ENCODE measurements around the gene RAB10. TPM values are rescaled to one million over a fixed set of nuclear protein-coding genes. Genes with fewer than 3 reads are reported as not detected.
"Not testable (repeated sequence)": the region's sequence is repeated elsewhere in the genome, so short reads cannot be mapped to it uniquely, and the experiment has no call there.

Gene RAB10
- total and polyA plus RNA-seq, 4 donors = 26.6 to 52.2 (median 41.6) TPM

DNA sequence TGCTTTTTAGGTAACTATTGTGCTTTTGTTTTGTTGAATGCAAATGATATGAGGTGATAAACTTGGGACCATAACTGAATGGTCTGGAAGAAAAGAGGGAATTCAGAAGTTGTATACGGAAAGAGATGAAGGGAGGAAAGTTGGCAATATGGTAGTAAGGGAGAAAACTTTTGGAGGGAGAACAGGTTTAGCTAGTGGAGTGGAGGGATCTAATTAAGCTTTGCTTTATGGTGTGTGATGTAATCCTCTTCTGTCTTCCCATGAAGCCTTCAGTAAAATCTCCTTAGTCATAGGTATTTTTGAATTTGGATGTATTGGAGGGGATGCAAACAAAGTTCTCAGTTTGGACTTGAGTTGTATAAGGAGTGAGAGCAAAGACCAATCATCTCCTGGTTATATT is 20.2 kb upstream of the RAB10 start:
- TF ChIP-seq, protein P1, sequence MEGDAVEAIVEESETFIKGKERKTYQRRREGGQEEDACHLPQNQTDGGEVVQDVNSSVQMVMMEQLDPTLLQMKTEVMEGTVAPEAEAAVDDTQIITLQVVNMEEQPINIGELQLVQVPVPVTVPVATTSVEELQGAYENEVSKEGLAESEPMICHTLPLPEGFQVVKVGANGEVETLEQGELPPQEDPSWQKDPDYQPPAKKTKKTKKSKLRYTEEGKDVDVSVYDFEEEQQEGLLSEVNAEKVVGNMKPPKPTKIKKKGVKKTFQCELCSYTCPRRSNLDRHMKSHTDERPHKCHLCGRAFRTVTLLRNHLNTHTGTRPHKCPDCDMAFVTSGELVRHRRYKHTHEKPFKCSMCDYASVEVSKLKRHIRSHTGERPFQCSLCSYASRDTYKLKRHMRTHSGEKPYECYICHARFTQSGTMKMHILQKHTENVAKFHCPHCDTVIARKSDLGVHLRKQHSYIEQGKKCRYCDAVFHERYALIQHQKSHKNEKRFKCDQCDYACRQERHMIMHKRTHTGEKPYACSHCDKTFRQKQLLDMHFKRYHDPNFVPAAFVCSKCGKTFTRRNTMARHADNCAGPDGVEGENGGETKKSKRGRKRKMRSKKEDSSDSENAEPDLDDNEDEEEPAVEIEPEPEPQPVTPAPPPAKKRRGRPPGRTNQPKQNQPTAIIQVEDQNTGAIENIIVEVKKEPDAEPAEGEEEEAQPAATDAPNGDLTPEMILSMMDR (IDR thresholded peaks at IDR 0.05; ENCODE audit: low read depth, low read length, missing input control) = no peak
- TF ChIP-seq RAD21 (IDR thresholded peaks at IDR 0.05) (no peak), GABPA (IDR thresholded peaks at IDR 0.05 in 1 of 2, conservative IDR thresholded peaks at IDR 0.05 in 1 of 2) (no peak)
- 94% methylated on average over 1 of the region's 1 CpG for WGBS
- Histone ChIP-seq H3K27me3 (ENCODE audit: control insufficient read depth in 4 of 4, insufficient read depth in 4 of 4, low read length in 3 of 4) (no peaks in the 10 kb centered on the region), H3K4me3 (ENCODE audit: low read depth in 1 of 3, low read length in 3 of 3) (no peak overlapping the region), H3K4me1 (ENCODE audit: control insufficient read depth in 4 of 4, insufficient read depth in 4 of 4, low read length in 3 of 4) (peaks cover 0 to 23% (median 12%) of the 10 kb centered on the region in 4 donors), H3K27ac (ENCODE audit: low read depth in 1 of 2, low read length in 2 of 2) (no peak overlapping the region), H3K9ac (ENCODE audit: low read depth in 1 of 2, low read length in 2 of 2) (no peak overlapping the region), H3K9me3 (ENCODE audit: control insufficient read depth in 4 of 4, low read length in 3 of 4) (no peaks in the 10 kb centered on the region), H3K36me3 (ENCODE audit: control insufficient read depth in 4 of 4, insufficient read depth in 3 of 4, low read depth in 1 of 4, low read length in 3 of 4) (no peaks in the 10 kb centered on the region)
- no peak for DNase-seq (ENCODE audit: low spot score)

DNA sequence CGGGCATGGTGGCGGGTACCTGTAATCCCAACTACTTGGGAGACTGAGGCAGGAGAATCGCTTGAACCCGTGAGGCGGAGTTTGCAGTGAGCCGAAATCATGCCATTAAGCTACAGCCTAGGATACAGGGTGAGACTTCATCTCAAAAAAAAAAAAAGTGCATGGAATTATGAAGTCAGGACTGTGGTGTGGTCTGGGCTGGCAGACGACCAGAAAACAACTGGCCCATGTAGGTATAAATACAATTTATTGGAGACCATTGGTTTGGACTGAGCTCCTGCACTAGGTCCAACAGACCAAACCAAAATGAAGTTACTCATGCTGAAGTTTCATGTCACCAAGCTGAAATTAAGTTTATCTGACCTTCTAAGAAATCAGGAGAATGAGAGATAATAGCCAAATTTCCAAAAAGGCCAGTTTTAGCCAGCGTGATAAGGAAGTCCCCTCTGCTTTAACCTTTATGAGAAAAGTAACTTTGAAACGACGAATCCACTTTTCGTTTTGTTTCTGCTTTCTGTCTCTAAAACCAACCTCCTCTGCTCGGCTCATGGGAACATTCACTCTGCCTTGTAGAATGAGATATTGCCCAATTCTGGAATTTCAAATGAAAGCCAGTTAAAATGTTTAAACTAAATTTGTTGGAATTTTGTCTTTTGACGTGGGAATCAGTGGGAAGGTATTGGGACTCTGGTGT is 17.7 kb upstream of the RAB10 start:
- H3K9me3 ChIP-seq (ENCODE audit: control insufficient read depth in 4 of 4, low read length in 3 of 4) = no peaks in the 10 kb centered on the region
- H3K4me3 ChIP-seq (ENCODE audit: low read depth in 1 of 3, low read length in 3 of 3) = no peak overlapping the region
- H3K27ac ChIP-seq (ENCODE audit: low read depth in 1 of 2, low read length in 2 of 2) = no peak overlapping the region
- H3K36me3 ChIP-seq (ENCODE audit: control insufficient read depth in 4 of 4, insufficient read depth in 3 of 4, low read depth in 1 of 4, low read length in 3 of 4) = no peaks in the 10 kb centered on the region
- H3K4me1 ChIP-seq (ENCODE audit: control insufficient read depth in 4 of 4, insufficient read depth in 4 of 4, low read length in 3 of 4) = peaks cover 0 to 23% (median 12%) of the 10 kb centered on the region in 4 donors
- TF ChIP-seq JUND (IDR thresholded peaks at IDR 0.05) (no peak), TAF1 (conservative IDR thresholded peaks at IDR 0.05) (no peak), GABPA (IDR thresholded peaks at IDR 0.05 in 1 of 2, conservative IDR thresholded peaks at IDR 0.05 in 1 of 2) (no peak), HNF4G (IDR thresholded peaks at IDR 0.05) (no peak), RXRA (IDR thresholded peaks at IDR 0.05) (no peak), HNF4A (conservative IDR thresholded peaks at IDR 0.05) (no peak), RAD21 (IDR thresholded peaks at IDR 0.05) (no peak), YY1 (IDR thresholded peaks at IDR 0.05) (no peak)
- TF ChIP-seq, protein P2, sequence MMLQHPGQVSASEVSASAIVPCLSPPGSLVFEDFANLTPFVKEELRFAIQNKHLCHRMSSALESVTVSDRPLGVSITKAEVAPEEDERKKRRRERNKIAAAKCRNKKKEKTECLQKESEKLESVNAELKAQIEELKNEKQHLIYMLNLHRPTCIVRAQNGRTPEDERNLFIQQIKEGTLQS (IDR thresholded peaks at IDR 0.05) = no peak
- TF ChIP-seq, protein P3, sequence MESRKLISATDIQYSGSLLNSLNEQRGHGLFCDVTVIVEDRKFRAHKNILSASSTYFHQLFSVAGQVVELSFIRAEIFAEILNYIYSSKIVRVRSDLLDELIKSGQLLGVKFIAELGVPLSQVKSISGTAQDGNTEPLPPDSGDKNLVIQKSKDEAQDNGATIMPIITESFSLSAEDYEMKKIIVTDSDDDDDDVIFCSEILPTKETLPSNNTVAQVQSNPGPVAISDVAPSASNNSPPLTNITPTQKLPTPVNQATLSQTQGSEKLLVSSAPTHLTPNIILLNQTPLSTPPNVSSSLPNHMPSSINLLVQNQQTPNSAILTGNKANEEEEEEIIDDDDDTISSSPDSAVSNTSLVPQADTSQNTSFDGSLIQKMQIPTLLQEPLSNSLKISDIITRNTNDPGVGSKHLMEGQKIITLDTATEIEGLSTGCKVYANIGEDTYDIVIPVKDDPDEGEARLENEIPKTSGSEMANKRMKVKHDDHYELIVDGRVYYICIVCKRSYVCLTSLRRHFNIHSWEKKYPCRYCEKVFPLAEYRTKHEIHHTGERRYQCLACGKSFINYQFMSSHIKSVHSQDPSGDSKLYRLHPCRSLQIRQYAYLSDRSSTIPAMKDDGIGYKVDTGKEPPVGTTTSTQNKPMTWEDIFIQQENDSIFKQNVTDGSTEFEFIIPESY (IDR thresholded peaks at IDR 0.05) = no peak
- TF ChIP-seq, protein P4, sequence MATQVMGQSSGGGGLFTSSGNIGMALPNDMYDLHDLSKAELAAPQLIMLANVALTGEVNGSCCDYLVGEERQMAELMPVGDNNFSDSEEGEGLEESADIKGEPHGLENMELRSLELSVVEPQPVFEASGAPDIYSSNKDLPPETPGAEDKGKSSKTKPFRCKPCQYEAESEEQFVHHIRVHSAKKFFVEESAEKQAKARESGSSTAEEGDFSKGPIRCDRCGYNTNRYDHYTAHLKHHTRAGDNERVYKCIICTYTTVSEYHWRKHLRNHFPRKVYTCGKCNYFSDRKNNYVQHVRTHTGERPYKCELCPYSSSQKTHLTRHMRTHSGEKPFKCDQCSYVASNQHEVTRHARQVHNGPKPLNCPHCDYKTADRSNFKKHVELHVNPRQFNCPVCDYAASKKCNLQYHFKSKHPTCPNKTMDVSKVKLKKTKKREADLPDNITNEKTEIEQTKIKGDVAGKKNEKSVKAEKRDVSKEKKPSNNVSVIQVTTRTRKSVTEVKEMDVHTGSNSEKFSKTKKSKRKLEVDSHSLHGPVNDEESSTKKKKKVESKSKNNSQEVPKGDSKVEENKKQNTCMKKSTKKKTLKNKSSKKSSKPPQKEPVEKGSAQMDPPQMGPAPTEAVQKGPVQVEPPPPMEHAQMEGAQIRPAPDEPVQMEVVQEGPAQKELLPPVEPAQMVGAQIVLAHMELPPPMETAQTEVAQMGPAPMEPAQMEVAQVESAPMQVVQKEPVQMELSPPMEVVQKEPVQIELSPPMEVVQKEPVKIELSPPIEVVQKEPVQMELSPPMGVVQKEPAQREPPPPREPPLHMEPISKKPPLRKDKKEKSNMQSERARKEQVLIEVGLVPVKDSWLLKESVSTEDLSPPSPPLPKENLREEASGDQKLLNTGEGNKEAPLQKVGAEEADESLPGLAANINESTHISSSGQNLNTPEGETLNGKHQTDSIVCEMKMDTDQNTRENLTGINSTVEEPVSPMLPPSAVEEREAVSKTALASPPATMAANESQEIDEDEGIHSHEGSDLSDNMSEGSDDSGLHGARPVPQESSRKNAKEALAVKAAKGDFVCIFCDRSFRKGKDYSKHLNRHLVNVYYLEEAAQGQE (IDR thresholded peaks at IDR 0.05) = no peak
- TF ChIP-seq, protein P5, sequence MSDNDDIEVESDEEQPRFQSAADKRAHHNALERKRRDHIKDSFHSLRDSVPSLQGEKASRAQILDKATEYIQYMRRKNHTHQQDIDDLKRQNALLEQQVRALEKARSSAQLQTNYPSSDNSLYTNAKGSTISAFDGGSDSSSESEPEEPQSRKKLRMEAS (IDR thresholded peaks at IDR 0.05) = no peak
- TF ChIP-seq, protein P1 (IDR thresholded peaks at IDR 0.05; ENCODE audit: low read depth, low read length, missing input control) = no peak
- DNase-seq (ENCODE audit: low spot score) = no peak
- no peaks in the 10 kb centered on the region for H3K27me3 ChIP-seq (ENCODE audit: control insufficient read depth in 4 of 4, insufficient read depth in 4 of 4, low read length in 3 of 4)
- WGBS = 84% methylated on average over 13 of the region's 13 CpGs
- H3K9ac ChIP-seq (ENCODE audit: low read depth in 1 of 2, low read length in 2 of 2) = no peak overlapping the region

DNA sequence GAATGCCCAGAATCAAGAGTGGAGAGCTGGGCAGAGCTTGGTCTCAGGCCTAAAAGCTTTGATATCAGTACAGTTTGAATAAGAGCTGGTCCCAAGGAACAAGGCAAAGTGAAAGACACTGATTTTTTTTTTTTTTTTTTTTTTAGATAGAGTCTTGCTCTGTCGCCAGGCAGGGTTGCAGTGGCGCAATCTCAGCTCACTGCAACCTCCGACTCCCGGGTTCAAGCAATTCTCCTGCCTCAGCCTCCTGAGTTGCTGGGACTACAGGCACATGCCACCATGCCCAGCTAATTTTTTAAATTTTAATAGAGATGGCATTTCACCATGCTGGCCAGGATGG is 17.2 kb upstream of the RAB10 start:
- not testable (repeated sequence) for H3K27me3 ChIP-seq (ENCODE audit: control insufficient read depth in 4 of 4, insufficient read depth in 4 of 4, low read length in 3 of 4); H3K9ac ChIP-seq (ENCODE audit: low read depth in 1 of 2, low read length in 2 of 2); H3K27ac ChIP-seq (ENCODE audit: low read depth in 1 of 2, low read length in 2 of 2); H3K36me3 ChIP-seq (ENCODE audit: control insufficient read depth in 4 of 4, insufficient read depth in 3 of 4, low read depth in 1 of 4, low read length in 3 of 4); DNase-seq (ENCODE audit: low spot score); H3K9me3 ChIP-seq (ENCODE audit: control insufficient read depth in 4 of 4, low read length in 3 of 4); H3K4me3 ChIP-seq (ENCODE audit: low read depth in 1 of 3, low read length in 3 of 3)
- WGBS = 92% methylated on average over 4 of the region's 4 CpGs
- peaks cover 0 to 22% (median 12%) of the 10 kb centered on the region in 4 donors for H3K4me1 ChIP-seq (ENCODE audit: control insufficient read depth in 4 of 4, insufficient read depth in 4 of 4, low read length in 3 of 4)

Data from liver (tissue), 9 donors.